NCI-H345 treated with DMSO at 0.1 percent for 48 hours (cell line): ENCODE data around the gene ZNF521.
A peak's percentile ranks its signal among the peaks of the same experiment; 100 is the strongest.
"Not testable (repeated sequence)": the region's sequence is repeated elsewhere in the genome, so short reads cannot be mapped to it uniquely, and the experiment has no call there.

ENCODE experiments used
- DNase-seq: peaks from one replicate; lab custom pipeline; 2025; ENCODE audit not compliant: unreplicated experiment; lab: John Stamatoyannopoulos, UW

ZNF521 gene

GRCh38 chr18:25289001-25289631, 62.9 kb downstream of the ZNF521 start:
- no peak for DNase-seq

GRCh38 chr18:25288340-25288938, 63.5 kb downstream of the ZNF521 start:
- DNase-seq, result no peak

- no peak for DNase-seq
Observed at GRCh38 chr18:25287106-25287505, 64.9 kb downstream of the ZNF521 start.

- peak; percentile 78 for DNase-seq
Observed at GRCh38 chr18:25284861-25285550, 67.0 kb downstream of the ZNF521 start.

- DNase-seq, result no peak
Observed at GRCh38 chr18:25284281-25284680, 67.7 kb downstream of the ZNF521 start.

- DNase-seq, result no peak
Observed at GRCh38 chr18:25283781-25284180, 68.2 kb downstream of the ZNF521 start.

- DNase-seq, result no peak
Observed at GRCh38 chr18:25282896-25283703, 68.9 kb downstream of the ZNF521 start.

- no peak for DNase-seq
Observed at GRCh38 chr18:25282282-25282681, 69.7 kb downstream of the ZNF521 start.

- DNase-seq, result no peak
Observed at GRCh38 chr18:25281556-25281955, 70.4 kb downstream of the ZNF521 start.

- no peak for DNase-seq
Observed at GRCh38 chr18:25279961-25280360, 72.0 kb downstream of the ZNF521 start.

GRCh38 chr18:25279556-25279955, 72.4 kb downstream of the ZNF521 start:
- DNase-seq, result no peak

GRCh38 chr18:25279133-25279532, 72.8 kb downstream of the ZNF521 start:
- no peak for DNase-seq

- no peak for DNase-seq
Observed at GRCh38 chr18:25278394-25278793, 73.6 kb downstream of the ZNF521 start.

GRCh38 chr18:25275412-25276001, 76.5 kb downstream of the ZNF521 start:
- no peak for DNase-seq

- DNase-seq, result no peak
Observed at GRCh38 chr18:25274926-25275325, 77.0 kb downstream of the ZNF521 start.

GRCh38 chr18:25266931-25267527, 84.9 kb downstream of the ZNF521 start:
- DNase-seq, result not testable (repeated sequence)

- DNase-seq, result no peak
Observed at GRCh38 chr18:25262920-25263319, 89.0 kb downstream of the ZNF521 start.

- no peak for DNase-seq
Observed at GRCh38 chr18:25261768-25262167, 90.2 kb downstream of the ZNF521 start.

GRCh38 chr18:25256439-25256838, 95.5 kb downstream of the ZNF521 start:
- DNase-seq, result no peak

GRCh38 chr18:25253779-25254178, 98.2 kb downstream of the ZNF521 start:
- no peak for DNase-seq

GRCh38 chr18:25253136-25253535, 98.8 kb downstream of the ZNF521 start:
- DNase-seq, result no peak
